HL-60 (cell line): ENCODE results near the gene RCOR2.
A peak's percentile ranks its signal among the peaks of the same experiment; 100 is the strongest.

Source experiments
- DNase-seq, 2 experiments: peaks; one replicate each; pipeline ENCODE4 v3.0.0-alpha.2; 2010 to 2020; ENCODE audit warnings: low read depth in 1 of 2, low spot score in 1 of 2
- H3K27ac ChIP-seq: fragments of 250-450 bp; sonication (Bioruptor Pico); replicated peaks from 2 replicates; pipeline ENCODE4 v1.5.1; 2020; ENCODE audit warnings: mild to moderate bottlenecking, moderate library complexity
- H3K27me3 ChIP-seq: fragments of 250-450 bp; sonication (Bioruptor Pico); 2 replicates; pipeline ENCODE4 v1.5.1; 2021; ENCODE audit warnings: mild to moderate bottlenecking, moderate library complexity; ENCODE audit not compliant: insufficient read depth, poor library complexity, severe bottlenecking
- H3K4me3 ChIP-seq: replicated peaks from 2 replicates; pipeline ENCODE4 v1.5.1; 2011; ENCODE audit warnings: mild to moderate bottlenecking, control low read depth, low read length; ENCODE audit not compliant: insufficient read depth
- GABPA ChIP-seq: IDR thresholded peaks from 2 replicates; pipeline ENCODE4 v1.6.1; 2012; ENCODE audit warnings: low read depth
- POLR2AphosphoS5 ChIP-seq: IDR thresholded peaks from 2 replicates; pipeline ENCODE4 v1.6.1; 2012; ENCODE audit warnings: low read depth
- SPI1 ChIP-seq: IDR thresholded peaks from 2 replicates; pipeline ENCODE4 v1.6.1; 2012; ENCODE audit warnings: low read depth, mild to moderate bottlenecking, borderline replicate concordance
- TF ChIP-seq, protein P1 (sequence below): IDR thresholded peaks from one replicate; pipeline ENCODE4 v1.5.1; 2011; ENCODE audit warnings: low read length, control low read depth, inconsistent platforms; ENCODE audit not compliant: insufficient read depth
- TF ChIP-seq, protein P2 (sequence below): IDR thresholded peaks from 2 replicates; pipeline ENCODE4 v1.6.1; 2012; ENCODE audit warnings: low read depth; ENCODE audit not compliant: insufficient replicate concordance

RCOR2 gene

DNA sequence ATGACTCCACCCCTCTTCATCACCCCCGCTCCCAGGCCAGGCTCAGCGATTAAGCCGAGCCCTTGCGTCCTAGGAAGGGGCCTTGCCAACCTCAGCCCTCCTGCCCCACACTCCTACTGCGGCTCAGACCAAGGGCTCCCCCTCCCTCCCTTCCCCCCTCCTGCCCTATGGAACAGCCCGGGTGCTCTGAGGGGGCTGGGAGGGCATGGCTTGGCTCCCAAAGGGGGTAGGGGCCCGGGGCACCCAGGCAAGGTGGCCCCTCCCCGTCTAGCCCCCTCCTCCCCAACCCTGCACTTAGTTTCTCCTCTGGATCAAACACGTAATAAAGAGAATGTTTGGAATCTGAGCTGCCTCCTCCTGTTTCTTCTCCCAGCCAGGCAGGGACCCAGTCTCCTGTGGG, 6.3 kb downstream of the RCOR2 start:
- Histone ChIP-seq H3K27ac (no peak overlapping the region), H3K27me3 (peaks cover under 1% of the 10 kb centered on the region), H3K4me3 (no peak overlapping the region)
- TF ChIP-seq, protein P1, sequence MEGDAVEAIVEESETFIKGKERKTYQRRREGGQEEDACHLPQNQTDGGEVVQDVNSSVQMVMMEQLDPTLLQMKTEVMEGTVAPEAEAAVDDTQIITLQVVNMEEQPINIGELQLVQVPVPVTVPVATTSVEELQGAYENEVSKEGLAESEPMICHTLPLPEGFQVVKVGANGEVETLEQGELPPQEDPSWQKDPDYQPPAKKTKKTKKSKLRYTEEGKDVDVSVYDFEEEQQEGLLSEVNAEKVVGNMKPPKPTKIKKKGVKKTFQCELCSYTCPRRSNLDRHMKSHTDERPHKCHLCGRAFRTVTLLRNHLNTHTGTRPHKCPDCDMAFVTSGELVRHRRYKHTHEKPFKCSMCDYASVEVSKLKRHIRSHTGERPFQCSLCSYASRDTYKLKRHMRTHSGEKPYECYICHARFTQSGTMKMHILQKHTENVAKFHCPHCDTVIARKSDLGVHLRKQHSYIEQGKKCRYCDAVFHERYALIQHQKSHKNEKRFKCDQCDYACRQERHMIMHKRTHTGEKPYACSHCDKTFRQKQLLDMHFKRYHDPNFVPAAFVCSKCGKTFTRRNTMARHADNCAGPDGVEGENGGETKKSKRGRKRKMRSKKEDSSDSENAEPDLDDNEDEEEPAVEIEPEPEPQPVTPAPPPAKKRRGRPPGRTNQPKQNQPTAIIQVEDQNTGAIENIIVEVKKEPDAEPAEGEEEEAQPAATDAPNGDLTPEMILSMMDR = no peak
- TF ChIP-seq POLR2AphosphoS5 (no peak), SPI1 (no peak), GABPA (no peak)
- TF ChIP-seq, protein P2, sequence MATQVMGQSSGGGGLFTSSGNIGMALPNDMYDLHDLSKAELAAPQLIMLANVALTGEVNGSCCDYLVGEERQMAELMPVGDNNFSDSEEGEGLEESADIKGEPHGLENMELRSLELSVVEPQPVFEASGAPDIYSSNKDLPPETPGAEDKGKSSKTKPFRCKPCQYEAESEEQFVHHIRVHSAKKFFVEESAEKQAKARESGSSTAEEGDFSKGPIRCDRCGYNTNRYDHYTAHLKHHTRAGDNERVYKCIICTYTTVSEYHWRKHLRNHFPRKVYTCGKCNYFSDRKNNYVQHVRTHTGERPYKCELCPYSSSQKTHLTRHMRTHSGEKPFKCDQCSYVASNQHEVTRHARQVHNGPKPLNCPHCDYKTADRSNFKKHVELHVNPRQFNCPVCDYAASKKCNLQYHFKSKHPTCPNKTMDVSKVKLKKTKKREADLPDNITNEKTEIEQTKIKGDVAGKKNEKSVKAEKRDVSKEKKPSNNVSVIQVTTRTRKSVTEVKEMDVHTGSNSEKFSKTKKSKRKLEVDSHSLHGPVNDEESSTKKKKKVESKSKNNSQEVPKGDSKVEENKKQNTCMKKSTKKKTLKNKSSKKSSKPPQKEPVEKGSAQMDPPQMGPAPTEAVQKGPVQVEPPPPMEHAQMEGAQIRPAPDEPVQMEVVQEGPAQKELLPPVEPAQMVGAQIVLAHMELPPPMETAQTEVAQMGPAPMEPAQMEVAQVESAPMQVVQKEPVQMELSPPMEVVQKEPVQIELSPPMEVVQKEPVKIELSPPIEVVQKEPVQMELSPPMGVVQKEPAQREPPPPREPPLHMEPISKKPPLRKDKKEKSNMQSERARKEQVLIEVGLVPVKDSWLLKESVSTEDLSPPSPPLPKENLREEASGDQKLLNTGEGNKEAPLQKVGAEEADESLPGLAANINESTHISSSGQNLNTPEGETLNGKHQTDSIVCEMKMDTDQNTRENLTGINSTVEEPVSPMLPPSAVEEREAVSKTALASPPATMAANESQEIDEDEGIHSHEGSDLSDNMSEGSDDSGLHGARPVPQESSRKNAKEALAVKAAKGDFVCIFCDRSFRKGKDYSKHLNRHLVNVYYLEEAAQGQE = no peak
- DNase-seq = no peak

DNA sequence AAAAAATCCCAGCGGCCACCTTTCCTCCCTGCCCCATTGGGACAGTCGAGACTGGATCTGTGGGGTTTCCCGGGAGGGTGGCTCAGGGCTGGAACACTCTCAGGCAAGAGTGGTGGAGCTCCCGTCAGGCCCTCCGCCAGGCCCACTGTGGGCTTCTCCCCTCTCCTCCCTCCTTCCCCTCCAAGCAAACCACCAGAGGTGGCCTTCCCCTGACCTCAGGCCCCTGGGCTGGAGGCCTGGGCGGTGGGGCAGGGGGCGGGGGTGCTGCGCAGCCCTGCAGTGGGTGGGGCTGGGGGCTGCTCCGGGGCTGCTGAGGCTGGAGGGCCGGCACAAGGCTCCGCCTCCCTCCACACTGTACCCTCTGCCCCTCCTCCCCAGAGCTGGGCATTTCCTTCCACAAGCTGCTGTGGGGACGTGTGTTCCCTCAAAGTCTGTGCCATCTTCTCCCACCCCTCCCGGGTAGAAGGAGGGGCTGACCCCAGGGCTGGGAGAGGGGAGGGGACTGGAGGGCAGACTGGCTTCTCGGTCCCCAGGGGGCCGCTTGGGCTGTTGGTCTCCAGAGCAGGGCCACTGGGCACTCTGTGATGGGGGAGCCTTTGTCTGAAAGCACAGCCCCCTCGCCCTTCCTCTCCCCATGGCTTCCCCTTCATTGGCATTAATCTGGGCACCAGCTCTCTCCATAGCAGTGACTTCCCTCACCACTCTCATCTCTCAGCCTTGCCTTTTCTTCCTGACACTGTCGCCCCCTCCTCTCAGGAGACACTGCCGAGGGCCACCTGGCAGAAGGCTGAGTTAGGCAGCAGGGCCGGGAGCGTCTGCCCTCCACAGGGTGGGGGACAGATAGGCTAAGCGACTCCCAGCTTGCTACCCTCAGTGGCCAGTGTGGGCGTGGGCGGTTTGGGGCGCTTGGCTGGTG, 7.1 kb downstream of the RCOR2 start:
- no peak for DNase-seq
- H3K27me3 ChIP-seq = no peaks in the 10 kb centered on the region
- TF ChIP-seq GABPA (no peak), SPI1 (no peak), POLR2AphosphoS5 (no peak)
- TF ChIP-seq, protein P2 = no peak
- TF ChIP-seq, protein P1 = no peak
- H3K4me3 ChIP-seq = no peak overlapping the region
- H3K27ac ChIP-seq = no peak overlapping the region

DNA sequence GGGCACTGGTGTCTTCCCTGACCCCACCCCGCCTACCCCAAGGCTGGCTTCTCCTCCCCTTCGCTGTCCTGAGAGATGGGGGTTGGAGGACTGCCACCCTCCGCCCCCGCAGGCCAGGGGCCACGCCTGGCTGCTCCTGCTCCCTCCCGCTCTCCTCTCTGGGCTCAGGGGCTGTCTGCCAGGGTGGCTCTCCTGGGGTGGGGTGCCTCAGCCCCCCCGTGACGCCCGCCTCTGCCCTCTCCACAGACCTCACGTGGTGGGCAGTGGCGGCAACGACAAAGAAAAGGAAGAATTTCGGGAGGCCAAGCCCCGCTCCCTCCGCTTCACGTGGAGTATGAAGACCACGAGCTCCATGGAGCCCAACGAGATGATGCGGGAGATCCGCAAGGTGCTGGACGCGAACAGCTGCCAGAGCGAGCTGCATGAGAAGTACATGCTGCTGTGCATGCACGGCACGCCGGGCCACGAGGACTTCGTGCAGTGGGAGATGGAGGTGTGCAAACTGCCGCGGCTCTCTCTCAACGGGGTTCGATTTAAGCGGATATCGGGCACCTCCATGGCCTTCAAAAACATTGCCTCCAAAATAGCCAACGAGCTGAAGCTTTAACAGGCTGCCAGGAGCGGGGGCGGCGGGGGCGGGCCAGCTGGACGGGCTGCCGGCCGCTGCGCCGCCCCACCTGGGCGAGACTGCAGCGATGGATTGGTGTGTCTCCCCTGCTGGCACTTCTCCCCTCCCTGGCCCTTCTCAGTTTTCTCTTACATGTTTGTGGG, 8.1 kb downstream of the RCOR2 start:
- Histone ChIP-seq H3K27ac (no peak overlapping the region), H3K27me3 (no peaks in the 10 kb centered on the region), H3K4me3 (no peak overlapping the region)
- DNase-seq = no peak
- TF ChIP-seq, protein P1 = no peak
- TF ChIP-seq POLR2AphosphoS5 = 0 out of 2 replicates have a peak, but pooled peaks have one; percentile 7
- no peak for TF ChIP-seq GABPA
- TF ChIP-seq, protein P2 = no peak
- TF ChIP-seq SPI1 = no peak
